T follicular helper cell (primary cell): ENCODE data around the gene RNASE4.
"Not testable (repeated sequence)": the region's sequence is repeated elsewhere in the genome, so short reads cannot be mapped to it uniquely, and the experiment has no call there.

Source experiments
- DNase-seq: peaks from one replicate; pipeline ENCODE4 v3.0.0-alpha.2; 2020; ENCODE audit warnings: low read depth

Gene RNASE4

DNA sequence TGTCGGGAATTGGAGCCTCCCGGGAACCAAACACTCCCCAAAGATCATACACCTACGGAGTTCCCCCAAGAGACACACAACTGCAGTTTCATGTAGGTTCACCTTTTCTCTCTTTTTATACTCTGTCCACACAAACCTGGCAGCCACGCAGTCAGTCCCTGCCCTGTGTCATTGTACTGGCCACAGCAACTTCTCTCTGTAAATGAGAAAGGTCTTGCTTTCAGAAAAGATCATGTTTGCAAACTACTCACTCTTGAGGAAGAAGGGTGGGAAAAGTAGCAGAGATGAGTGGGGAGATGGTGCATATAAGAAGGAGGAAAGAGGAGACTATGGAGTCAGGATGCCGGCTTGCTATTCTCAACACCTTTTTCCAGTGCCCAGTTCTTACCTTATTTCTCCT, 14.6 kb downstream of the RNASE4 start:
- DNase-seq: no peak

DNA sequence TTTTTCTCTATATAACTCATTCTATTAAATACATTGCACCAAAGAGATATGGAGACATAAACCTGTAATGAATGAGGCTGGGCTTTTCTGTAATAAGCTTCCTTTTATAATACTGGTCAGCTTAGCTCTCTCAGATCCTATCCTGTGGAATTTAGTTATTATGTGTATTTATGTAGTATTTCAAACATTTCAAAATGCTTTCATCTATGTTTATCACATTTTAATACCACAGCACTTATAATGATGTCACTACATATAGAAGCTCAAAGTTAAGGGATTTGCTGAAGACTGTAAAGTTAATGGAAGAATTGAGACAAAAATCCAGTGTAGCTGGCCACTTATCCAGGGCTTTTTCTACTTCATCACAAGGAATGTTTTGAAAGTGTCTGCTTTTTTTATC, 15.6 kb downstream of the RNASE4 start:
- no peak for DNase-seq

DNA sequence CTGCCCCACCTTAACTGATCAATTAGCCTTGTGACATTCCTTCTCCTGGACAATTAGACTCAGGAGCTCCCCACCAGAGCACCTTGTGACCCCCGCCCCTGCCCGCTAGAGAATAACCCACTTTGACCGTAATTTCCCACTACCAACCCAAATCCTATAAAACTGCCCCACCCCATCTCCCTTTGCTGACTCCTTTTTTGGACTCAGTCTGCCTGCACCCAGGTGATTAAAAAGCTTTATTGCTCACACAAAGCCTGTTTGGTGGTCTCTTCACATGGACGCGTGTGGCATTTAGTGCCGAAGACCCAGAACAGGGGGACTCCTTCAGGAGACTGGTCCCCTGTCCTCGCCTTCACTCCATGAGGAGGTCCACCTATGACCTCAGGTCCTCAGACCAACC, 16.6 kb downstream of the RNASE4 start:
- not testable (repeated sequence) for DNase-seq

DNA sequence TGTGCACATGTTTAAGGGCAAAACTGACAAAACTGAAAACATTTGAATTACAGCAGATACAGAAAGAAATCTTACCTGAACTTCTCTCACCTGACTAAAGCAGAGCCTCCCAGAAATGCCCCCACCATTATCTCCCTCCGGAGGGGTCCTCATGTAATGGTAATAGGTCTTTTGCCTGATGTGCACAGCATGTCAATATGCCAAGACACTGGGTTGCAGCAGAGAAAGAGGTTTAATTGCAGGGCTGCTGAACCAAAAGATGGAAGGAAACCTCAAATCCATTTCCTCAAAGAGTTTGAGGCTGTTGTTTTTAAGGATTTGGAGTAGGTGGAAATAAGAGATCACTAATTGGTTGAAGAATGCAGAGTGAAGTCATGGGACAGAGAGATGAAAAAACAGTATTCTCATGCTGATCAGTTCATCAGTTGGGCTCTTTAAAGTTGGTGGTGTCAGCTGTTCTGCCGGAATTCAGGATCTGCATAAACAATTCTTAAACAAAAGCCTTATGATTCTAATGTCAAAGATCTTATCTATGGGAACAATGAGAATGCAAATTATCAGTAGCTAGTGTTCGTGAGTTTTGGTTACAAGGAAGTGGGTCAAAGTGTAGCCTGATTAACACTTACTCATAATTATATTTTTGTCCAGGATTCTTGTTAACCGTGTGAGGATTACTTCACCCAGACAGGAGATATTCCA, 22.4 kb downstream of the RNASE4 start:
- no peak for DNase-seq

DNA sequence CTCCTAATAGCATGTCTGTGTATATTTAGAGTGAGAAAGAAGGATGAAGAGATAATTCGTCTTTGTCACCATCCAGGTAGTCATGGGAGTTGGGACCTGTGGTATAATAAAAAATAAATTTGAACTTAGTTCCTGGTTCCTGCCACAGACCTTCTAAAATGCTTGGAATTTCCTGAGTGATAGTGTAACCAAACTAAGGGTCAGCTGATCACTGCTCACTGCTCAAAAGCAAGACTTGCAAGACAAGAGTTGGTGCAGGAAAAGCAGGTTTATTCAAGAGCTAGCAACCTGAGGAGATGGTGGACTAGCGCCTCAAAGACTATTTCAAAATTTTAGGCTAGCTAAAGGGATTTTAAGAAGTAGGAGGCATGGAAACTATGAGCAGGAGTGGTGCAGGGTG, 23.3 kb downstream of the RNASE4 start:
- no peak for DNase-seq

DNA sequence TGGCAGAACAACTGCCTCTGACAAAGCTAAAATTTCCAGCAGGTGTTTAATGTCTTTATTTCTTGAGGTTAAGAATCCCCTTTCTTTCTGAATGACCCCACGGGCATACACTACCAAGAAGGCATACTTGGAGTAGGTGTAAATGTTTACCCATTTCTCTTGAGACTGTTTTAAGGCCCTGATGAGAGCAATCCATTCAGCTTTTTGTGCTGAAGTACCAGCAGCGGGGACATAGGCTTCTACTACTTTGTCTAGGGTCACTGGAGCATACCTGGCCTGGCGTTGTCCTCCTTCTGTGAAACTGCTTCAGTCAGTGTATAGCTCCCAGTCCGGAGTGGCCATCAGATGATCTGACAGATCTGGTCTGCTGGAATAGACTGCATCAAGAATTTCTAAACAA, 26.9 kb downstream of the RNASE4 start:
- no peak for DNase-seq

DNA sequence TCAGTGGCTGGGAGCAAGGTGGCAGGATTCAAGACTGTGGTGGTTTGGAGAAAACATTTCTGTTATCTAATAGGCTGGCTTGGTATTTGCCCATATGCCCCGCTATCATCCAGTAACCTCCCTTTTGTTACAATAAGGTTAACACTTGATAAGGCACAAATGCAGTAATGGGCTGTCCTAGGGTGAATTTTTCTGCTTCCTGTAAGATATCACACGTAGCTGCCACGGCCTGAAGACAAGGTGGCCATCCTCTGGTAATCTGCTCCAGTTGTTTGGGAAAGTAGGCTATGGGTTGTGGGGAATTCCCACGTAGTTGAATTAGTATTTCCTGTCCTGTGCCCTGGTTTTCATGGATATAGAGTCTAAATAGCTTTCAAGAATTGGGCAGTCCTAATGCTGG, 27.3 kb downstream of the RNASE4 start:
- no peak for DNase-seq

DNA sequence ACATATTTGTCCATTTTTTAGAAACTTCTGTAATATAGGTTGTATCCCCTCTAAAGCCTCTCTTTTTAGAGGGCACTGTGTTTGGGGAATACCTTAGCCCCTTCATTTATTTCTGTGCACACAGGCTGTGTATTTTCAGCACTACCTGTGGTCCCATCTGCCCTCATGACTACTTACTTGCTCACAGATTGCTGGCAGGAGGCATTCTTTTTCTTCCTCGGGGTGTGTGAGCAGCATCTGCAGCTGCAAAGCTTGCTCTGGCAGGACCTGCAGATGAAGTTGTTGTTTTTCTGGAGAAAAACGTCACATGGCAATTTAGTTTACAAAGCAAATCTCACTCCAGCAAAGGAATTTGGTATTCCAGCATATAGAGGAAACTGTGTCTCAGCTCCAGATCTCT, 28.5 kb downstream of the RNASE4 start:
- no peak for DNase-seq

DNA sequence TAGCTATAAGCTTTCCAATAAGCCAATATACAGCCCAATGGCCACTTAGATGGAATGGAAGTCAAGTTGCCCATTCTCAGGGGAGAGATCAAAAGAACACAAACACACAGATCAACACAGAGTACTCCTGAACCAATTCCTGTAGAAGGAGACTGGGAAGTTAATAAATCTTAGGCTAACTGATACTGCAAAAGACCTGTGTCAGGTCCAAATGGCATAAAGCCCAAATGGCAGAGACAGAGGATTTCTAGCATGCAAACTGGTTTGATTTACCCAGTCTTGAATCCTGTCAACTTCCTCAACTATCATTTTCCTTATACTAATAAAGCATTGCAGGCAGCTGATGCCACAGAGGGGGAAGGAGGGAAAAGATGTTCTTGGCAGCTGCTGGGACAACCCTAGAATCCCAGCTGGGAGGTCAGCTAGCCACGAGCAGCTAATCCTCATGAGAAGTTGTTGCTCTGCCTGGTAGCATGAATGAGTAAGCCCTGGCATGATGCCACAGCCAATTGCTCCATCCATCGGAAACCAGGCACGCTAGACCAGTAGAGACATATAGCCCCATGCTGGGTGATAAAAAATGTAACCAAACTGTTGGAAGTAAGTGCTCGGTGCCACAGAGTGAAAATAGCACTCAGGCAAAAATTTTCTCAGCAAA, 30.4 kb downstream of the RNASE4 start:
- DNase-seq: no peak

DNA sequence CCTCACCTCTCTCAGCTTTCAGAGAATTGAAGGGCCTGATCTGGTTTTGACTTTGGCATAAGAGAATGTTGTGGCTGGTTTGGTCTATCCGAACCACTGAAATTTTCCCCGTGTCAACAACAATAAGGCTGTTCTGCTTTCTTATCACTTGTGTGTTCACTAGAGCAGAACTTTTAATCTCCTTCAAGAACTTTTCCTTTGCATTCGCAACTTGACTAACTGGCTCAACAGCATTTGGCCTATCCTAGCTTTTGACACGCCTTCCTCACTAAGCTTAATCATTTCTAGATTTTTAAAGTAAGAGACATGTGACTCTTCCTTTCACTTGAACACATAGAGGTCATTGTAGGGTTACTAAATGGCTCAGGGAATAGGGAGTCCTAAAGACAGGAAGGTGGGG, 35.4 kb downstream of the RNASE4 start:
- DNase-seq: no peak

DNA sequence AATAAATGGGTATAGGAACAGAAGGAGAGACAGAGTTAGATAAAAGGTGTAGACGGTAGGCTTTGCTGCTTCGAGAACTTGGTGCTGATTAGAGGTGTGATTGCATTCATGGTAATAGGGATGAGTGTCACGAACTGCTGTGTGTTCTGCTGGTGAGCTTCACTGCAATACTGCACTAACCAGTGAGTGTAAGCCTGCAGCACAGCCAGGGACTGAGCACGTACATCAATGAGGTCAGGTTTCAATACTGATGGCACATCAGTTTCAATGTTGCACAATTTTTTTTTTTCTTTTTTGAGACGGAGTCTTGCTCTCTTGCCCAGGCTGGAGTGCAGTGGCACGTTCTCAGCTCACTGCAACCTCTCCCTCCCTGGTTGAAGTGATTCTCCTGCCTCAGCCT, 36.4 kb downstream of the RNASE4 start:
- DNase-seq: no peak

DNA sequence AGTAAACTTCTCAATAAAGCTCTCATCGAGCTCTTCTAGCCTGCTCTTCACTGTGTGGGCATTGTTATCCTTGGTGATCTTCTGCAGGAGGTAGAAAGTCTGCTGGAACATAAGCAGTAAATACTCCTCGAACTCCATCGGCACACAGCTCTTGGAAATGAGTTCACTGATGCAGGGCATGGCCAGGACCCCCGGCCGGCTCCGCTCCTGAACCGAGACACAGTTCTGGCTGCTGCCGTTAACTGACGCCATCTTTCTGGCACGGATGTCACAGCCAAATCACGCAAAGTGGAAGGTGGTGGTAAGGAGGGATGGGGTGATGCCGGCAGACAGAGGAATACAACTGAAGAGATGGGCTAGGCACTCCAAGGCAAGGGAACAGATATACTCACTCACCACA, 37.7 kb downstream of the RNASE4 start:
- no peak for DNase-seq

DNA sequence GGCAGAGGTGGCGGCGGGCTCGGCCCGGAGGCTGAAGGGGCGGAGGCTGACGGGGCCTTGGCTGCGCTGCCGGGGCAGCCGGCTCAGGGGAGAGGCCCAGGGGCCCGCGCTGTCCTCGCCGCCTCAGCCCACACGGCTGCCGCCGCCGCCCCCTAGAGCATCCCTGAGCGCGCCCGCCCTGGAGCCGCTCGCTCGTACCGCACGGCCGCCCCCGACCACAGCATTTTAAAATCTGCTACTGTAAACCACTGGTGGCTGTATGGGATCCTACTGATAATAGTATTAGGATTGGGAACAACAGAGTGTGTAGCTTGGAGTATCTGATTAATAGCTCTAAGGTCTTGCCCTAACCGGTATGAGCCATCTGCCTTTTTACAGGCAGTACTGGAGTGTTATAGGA, 39.1 kb downstream of the RNASE4 start:
- no peak for DNase-seq

DNA sequence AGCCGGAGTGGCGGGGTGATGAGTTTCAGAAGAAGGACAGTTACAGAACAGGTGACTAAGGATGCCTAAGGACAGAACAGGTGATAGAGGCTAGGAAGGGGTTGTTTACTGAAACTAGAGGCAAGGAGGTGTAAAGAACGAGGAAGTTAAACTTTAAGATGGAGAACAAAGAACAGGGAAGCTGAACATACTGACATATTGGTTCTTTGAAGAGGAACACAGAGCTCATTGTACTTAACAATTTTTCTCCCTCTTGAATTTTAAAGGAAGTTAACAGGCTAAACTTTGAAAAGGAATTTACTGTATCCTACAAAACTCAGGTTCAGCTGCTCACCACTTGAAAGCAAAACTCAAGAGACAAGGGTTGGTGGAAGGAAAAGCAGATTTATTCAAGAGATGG, 41.8 kb downstream of the RNASE4 start:
- DNase-seq: not testable (repeated sequence)

DNA sequence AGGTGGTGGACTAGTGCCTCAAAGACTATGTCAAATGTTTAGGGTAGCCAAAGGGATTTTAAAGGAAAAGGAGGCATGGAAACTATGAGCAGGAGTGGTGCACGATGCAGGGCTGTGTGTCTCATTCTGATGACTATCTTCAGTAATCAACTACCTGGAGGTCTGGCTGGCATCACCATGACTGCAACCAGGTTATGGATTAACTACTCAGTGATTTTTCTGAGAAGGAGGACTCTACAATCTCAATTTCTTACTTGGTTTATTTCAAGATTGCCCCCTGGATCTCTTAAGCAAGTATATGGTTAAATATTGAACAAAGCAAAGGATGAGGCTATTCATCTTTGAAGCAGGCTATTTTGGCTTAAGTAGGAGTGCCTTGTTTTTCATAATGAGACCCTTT, 42.2 kb downstream of the RNASE4 start:
- no peak for DNase-seq

DNA sequence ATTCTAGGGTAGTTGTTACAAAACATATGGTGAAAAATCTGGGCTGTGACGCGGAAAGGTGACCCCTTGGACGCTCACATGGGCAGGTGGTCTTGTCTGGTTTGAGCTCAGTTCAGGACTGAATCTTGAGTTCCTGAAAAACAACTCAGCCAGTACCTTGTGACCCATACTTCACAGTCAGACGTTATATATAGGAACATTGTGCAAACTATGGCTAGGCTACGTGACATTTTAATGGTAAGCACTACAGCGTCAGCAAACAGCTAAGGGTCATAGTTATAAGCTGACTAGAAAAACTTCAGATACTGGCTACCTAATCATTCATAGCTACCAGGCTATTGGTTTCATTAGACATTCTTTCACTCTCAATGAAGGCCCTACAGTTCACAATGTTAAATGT, 46.5 kb downstream of the RNASE4 start:
- DNase-seq: no peak

DNA sequence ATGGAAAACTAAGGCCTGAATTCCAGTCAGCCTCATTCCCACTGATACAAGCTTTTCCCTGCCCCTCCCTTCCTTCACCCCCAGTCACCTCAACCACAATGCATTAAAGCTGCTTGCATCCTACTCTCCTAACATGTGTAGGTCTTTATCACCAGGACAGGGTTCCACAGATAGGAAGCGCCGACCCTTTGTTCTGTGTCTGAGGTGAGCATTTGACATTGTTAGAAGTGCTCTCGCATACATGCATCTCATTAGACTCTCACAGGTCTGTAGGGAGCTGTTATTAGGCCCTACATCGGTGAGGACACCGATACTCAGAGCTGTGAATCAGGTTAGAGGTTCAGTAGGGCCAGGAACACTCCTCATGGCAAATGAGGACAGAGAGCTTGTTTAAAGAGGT, 48.1 kb downstream of the RNASE4 start:
- DNase-seq: no peak

DNA sequence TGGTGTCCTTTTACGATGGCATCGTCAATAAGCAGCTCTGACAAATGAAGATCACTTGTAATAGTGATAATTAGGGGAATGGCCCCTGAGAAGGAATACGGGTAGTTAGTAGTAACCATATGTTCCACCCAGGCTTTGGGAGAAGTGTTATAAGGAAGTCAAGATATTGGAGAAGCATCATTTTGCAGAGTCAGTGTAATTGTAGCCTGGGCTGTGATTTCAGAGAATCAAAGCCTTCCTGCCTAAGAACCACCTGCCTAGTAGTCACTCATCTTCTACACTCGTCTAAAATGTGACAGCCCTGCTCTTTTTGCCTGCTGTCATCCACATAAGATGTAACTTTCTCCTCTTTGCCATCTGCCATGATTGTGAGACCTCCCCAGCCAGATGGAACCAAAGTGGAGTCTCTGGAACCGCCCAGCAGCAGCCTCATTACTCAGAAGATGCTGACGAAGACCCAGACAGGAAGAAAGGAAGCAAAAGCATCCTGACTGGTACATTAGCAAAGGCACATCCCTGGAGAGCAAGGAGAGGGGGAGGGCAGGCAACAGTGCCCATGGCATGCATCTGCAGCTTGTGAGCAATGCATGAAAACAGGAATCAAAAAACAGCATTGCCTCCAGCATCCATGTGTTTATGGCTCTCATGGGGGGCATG, 48.7 kb downstream of the RNASE4 start:
- DNase-seq: no peak

DNA sequence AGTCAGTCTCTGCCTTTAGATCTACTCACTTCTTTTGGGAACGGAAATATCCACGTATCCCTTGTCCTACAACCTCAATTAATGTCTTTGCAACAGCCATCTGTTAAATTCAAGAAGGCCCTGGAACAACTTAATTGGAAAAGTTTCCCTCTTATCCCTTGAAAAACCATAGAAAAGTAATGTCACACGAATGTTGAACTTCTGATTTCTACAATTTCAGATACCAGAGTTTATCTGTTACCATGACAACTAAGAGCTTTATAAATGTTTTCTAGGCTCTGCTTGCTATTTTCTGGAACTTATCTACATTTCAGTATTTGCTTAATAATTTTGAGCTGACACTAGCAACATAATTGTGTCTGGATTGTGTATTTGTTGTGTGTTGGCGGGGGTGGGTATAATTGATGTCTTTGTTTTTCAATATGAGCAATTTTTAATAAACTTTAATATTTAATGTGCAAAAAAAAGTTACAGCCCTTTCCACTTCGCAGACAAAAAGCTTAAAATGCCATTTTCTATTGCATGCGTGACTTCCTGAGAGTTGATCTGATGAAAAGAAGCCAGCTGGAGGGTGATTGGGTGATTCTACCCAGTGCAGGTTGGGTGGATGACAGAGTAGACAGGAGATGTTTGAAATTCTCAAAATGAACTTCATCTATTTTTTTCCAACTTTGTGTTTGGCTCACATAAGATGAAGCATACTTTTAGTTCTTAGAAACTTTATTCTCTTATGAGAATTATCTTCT, 49.5 kb downstream of the RNASE4 start:
- no peak for DNase-seq

DNA sequence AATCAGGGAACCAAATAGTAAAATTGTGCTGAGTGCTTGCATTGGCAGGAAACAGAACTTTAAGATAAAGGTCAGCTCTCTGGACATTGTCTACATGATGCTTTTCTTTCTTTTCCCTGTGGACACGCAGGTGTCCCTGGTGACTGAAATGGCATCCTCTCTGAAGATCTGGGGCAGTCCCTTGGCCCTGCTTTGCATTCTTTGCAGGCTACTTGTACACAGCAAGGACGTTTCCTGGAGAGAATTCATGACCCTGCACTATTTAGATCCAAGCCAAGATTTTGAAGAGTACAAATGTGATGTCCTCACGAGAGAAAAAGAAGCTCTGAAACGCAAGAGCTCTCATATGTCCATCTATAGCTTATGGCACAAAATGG, 50.1 kb downstream of the RNASE4 start:
- DNase-seq: no peak

DNA sequence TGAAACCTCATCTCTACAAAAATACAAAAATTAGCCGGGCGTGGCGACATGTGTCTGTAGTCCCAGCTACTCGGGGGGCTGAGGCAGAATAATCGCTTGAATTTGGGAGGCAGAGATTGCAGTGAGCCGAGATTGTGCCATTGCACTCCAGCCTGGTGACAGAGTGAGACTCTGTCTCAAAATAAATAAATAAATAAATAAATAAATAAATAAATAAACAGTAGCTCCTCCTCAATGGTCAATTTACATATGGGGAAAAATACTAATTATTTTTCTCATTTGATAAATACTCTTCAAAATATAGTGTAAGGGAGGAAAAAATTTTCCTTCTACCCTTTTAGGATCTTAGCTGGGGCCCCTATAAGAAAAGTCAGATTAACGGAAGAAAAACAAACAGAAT, 53.9 kb downstream of the RNASE4 start:
- not testable (repeated sequence) for DNase-seq

DNA sequence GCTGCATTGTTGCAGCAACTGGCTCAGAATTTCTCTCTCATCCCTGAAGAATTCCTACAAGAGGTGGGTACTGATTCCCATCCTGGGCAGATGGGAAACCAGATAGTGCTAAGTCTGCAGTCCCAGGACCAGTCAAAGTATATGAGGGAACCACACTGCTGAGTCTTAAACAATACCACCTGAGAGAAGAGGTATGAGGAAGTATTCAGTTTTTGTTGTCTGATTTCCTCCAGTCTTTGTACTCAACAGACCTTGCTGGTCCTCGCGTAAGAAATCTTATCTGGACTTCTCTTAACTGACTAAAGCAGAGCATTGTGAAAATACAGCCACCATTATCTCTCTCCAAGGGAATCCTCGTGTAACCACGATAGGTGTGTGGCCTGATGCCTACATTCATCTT, 57.8 kb downstream of the RNASE4 start:
- no peak for DNase-seq

DNA sequence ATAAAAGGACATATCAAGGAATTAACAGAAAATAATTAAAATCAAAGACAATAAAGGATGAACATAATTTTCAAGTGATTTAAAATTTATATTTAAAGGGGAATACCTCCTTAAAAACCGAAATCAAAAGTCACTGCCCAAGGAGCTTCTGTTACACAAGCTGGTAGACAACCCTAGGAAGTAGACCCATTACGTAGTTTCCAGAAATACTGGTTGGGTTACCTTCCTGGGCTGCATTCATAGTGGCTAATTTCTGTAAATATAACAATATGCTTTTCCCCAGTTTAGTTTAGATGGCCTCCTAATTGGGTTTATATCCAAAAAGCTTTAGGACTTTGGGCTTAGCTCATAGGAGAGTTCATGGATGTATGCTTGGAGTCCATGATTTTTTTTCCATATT, 59.2 kb downstream of the RNASE4 start:
- DNase-seq: no peak
